Lower lobe of right lung (tissue), 2 donors: Measurements from ENCODE around the gene FAM118A. TPM values are rescaled to one million over a fixed set of nuclear protein-coding genes. Genes with fewer than 3 reads are reported as not detected.

ENCODE experiments used
- ATAC-seq, 2 donors: fragments of 200-7000 bp; cut with Tn5 transposase; one replicate each; pipeline ENCODE4 v1.9.1; 2020 to 2022; ENCODE audit warnings: mild to moderate bottlenecking in 2 of 2, moderate library complexity in 2 of 2
- DNase-seq: peaks from one replicate; pipeline ENCODE4 v3.0.0-alpha.2; 2020
- H3K27ac ChIP-seq: fragments of 200-600 bp; one replicate; pipeline ENCODE4 v1.8.0; 2022
- H3K27me3 ChIP-seq: fragments of 200-600 bp; one replicate; pipeline ENCODE4 v1.8.0; 2022; ENCODE audit warnings: low read depth
- H3K36me3 ChIP-seq: fragments of 200-600 bp; one replicate; pipeline ENCODE4 v1.8.0; 2022; ENCODE audit warnings: mild to moderate bottlenecking
- H3K4me1 ChIP-seq: fragments of 200-600 bp; one replicate; pipeline ENCODE4 v1.8.0; 2022
- H3K4me3 ChIP-seq: fragments of 200-600 bp; one replicate; pipeline ENCODE4 v1.8.0; 2022; ENCODE audit warnings: mild to moderate bottlenecking
- H3K9me3 ChIP-seq: fragments of 200-600 bp; one replicate; pipeline ENCODE4 v1.8.0; 2022
- intact Hi-C: fragments of 100-400 bp; cut with DNase I; formaldehyde crosslinking; loops from one replicate; pipeline ENCODE4 v1.11.0; 2022
- total RNA-seq: library from RNA; stranded (reverse); fragmentation: NEBNext Ultra II Directional; extraction: Animal tissue kit (Norgen Biotek cat#: 25700); gene quantifications from one replicate; pipeline ENCODE4 v1.2.1, GENCODE V29; 2021
- TF ChIP-seq, protein P1 (sequence below): fragments of 200-600 bp; IDR thresholded peaks from one replicate; pipeline ENCODE4 v1.8.0; 2022; ENCODE audit warnings: antibody characterized with exemption, mild to moderate bottlenecking
- donor health status: DM: no; HTN: yes; CAD: no; lungs with severe emphysema.

Gene FAM118A
- total RNA-seq, 1 donor from 2014 or later = 19.8 TPM

DNA sequence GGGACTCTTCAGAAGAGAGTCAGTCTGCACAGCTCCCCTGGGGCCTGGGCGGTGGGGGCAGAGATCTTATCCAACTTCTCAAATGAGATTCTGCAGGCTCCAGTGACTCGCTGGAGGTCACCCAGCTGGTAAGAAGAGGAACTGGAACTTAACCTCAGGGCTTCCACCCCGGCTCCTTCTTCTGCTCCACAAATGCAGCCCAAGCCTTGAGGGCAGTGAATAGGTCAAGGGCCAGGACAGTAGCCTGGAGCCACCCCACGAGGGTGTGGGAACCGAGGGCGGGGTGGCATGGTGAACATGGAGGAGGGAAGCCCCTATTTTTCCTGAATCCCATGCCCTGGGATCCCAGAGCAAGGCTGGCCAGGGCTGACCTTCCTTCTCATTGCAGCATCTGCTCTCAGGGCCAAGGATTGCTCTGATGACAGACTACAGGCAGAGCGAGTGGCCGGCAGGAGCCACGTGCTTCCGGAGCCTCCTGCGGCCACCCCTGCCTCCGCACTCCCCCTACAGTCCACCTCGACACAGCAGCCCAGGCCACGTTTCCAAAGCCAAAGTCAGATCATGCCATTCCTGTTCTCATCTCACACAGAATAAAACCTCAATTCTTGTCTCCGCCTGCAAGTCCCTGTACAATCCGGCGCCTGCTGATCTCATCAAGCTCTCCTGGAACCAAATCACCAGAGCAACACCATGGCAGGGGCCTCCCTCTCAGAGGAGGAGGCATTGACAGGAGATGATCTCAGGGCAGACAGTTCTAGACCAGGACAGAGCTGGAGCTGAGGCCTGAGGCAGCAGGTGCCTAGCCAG, 46.1 kb upstream of the FAM118A start:
- H3K27me3 ChIP-seq = peaks cover 8% of the 10 kb centered on the region
- peak overlapping the region; percentile 32 for H3K27ac ChIP-seq
- H3K4me1 ChIP-seq = peaks cover 25% of the 10 kb centered on the region
- H3K36me3 ChIP-seq = no peaks in the 10 kb centered on the region
- TF ChIP-seq, protein P1, sequence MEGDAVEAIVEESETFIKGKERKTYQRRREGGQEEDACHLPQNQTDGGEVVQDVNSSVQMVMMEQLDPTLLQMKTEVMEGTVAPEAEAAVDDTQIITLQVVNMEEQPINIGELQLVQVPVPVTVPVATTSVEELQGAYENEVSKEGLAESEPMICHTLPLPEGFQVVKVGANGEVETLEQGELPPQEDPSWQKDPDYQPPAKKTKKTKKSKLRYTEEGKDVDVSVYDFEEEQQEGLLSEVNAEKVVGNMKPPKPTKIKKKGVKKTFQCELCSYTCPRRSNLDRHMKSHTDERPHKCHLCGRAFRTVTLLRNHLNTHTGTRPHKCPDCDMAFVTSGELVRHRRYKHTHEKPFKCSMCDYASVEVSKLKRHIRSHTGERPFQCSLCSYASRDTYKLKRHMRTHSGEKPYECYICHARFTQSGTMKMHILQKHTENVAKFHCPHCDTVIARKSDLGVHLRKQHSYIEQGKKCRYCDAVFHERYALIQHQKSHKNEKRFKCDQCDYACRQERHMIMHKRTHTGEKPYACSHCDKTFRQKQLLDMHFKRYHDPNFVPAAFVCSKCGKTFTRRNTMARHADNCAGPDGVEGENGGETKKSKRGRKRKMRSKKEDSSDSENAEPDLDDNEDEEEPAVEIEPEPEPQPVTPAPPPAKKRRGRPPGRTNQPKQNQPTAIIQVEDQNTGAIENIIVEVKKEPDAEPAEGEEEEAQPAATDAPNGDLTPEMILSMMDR = peak; percentile 59
- ATAC-seq (peak; percentile 86 to 90), DNase-seq (peak; percentile 77)
- H3K4me3 ChIP-seq = no peak overlapping the region
- intact Hi-C loops = no loop called here
- no peaks in the 10 kb centered on the region for H3K9me3 ChIP-seq

DNA sequence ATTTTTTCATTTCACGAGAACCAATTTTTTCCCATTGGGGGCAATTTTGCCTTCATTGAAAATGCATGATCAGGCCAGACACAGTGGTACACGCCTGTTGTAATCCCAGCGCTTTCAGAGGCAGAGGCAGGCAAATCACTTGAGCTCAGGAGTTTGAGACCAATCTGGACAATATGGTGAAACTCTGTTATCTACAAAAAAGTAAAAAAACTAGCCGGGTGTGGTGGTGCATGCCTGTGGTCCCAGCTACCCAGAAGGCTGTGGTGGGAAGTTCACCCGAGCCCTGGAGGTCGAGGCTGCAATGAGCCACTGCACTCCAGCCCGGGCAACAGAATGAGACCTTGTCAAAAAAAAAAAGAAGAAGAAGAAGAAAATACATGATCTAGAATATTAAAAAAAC, 44.2 kb upstream of the FAM118A start:
- Histone ChIP-seq H3K4me3 (no peak overlapping the region), H3K36me3 (no peaks in the 10 kb centered on the region), H3K27ac (no peak overlapping the region), H3K4me1 (peaks cover 34% of the 10 kb centered on the region), H3K9me3 (no peaks in the 10 kb centered on the region), H3K27me3 (peaks cover 13% of the 10 kb centered on the region)
- DNase-seq (no peak), ATAC-seq (no peak)
- intact Hi-C loops = no loop called here
- TF ChIP-seq, protein P1 = no peak

GRCh38 chr22:45268167-45268957, 41.4 kb upstream of the FAM118A start:
- TF ChIP-seq, protein P1 = no peak
- no peak overlapping the region for H3K27ac ChIP-seq
- no peaks in the 10 kb centered on the region for H3K9me3 ChIP-seq
- H3K27me3 ChIP-seq = peaks cover 13% of the 10 kb centered on the region
- H3K36me3 ChIP-seq = no peaks in the 10 kb centered on the region
- intact Hi-C loops = no loop called here
- DNase-seq (no peak), ATAC-seq (peak; percentile 4 to 47)
- peaks cover 26% of the 10 kb centered on the region for H3K4me1 ChIP-seq
- peak overlapping the region; percentile 61 for H3K4me3 ChIP-seq

GRCh38 chr22:45268958-45269844, 40.5 kb upstream of the FAM118A start:
- DNase-seq (peak; percentile 90), ATAC-seq (peak; percentile 97 to 98)
- peak overlapping the region; percentile 61 for H3K4me3 ChIP-seq
- no peaks in the 10 kb centered on the region for H3K36me3 ChIP-seq
- H3K27ac ChIP-seq = peak overlapping the region; percentile 34
- H3K4me1 ChIP-seq = peaks cover 18% of the 10 kb centered on the region
- H3K9me3 ChIP-seq = no peaks in the 10 kb centered on the region
- TF ChIP-seq, protein P1 = peak; percentile 92
- H3K27me3 ChIP-seq = peaks cover 13% of the 10 kb centered on the region
- intact Hi-C loops = no loop called here
